ENCODE results near the gene TRIM17. TPM values are rescaled to one million over a fixed set of nuclear protein-coding genes. Genes with fewer than 3 reads are reported as not detected.

The TRIM17 gene
- total and polyA plus RNA-seq, 9 of the 15 experiments (the other 6 are each of a cell fraction or from before 2014, with no cell fraction given): not detected

- TF ChIP-seq RREB1 (CRISPR knock-in tag; IDR thresholded peaks at IDR 0.05) (peak; percentile 66; the same call in 1 of the 2 replicates), HINFP (tag; conservative IDR thresholded peaks at IDR 0.05; ENCODE audit: low read depth) (0 out of 2 replicates have a peak, but pooled peaks have one; percentile 12), CBFA2T3 (IDR thresholded peaks at IDR 0.05) (peak; percentile 83), NRF1 (conservative IDR thresholded peaks at IDR 0.05 in 1 of 2, IDR thresholded peaks at IDR 0.05 in 1 of 2) (peak; percentile 48 to 53), NEUROD1 (IDR thresholded peaks at IDR 0.05; ENCODE audit: borderline replicate concordance, low read depth, low read length, partially characterized antibody) (peak; percentile 42), GABPA (tag; conservative IDR thresholded peaks at IDR 0.05; ENCODE audit: low read depth) (peak; percentile 84), KDM1A (IDR thresholded peaks at IDR 0.05) (peak; percentile 92 to 97), ETS1 (conservative IDR thresholded peaks at IDR 0.05; ENCODE audit: control insufficient read depth, low read depth, low read length) (peak; percentile 95), PRDM10 (IDR thresholded peaks at IDR 0.05; ENCODE audit: partially characterized antibody) (peak; percentile 40)
Observed at GRCh38 chr1:228367798-228368791, 48.6 kb downstream of the TRIM17 start (continued).

All from K562 (cell line).